HEK293T (cell line): ENCODE results near the gene BMPR1B.

Source experiments
- CTCF ChIA-PET: fragments of 350-600 bp; formaldehyde crosslinking; extraction: SDS; loops from one replicate; lab custom pipeline; 2021; ENCODE audit warnings: antibody characterized with exemption, inconsistent platforms; lab: Yijun Ruan, JAX
- POLR2A ChIA-PET: fragments of 350-600 bp; formaldehyde crosslinking; extraction: SDS; loops from one replicate; lab custom pipeline; 2020; ENCODE audit warnings: antibody characterized with exemption, inconsistent platforms; lab: Yijun Ruan, JAX
- DNase-seq: peaks from one replicate; pipeline ENCODE4 v3.0.0; 2012; ENCODE audit warnings: mixed read lengths; ENCODE audit errors: extremely low spot score
- ARNT ChIP-seq: fragments of 450-650 bp; IDR thresholded peaks from 2 replicates; pipeline ENCODE4 v1.6.1; 2017; ENCODE audit warnings: mild to moderate bottlenecking
- BHLHE40 ChIP-seq: fragments of 450-650 bp; IDR thresholded peaks from 2 replicates; pipeline ENCODE4 v1.6.1; 2016; ENCODE audit warnings: mild to moderate bottlenecking, moderate library complexity, borderline replicate concordance
- CTBP1 ChIP-seq: fragments of 450-650 bp; IDR thresholded peaks from 2 replicates; pipeline ENCODE4 v1.6.1; 2016; ENCODE audit warnings: borderline replicate concordance
- ELF4 ChIP-seq: fragments of 450-650 bp; IDR thresholded peaks from 2 replicates; pipeline ENCODE4 v1.6.1; 2017; ENCODE audit warnings: antibody characterized with exemption
- FOXA1 ChIP-seq: fragments of 450-650 bp; IDR thresholded peaks from 2 replicates; pipeline ENCODE4 v1.6.1; 2016; ENCODE audit warnings: mild to moderate bottlenecking
- FOXK2 ChIP-seq: fragments of 450-650 bp; IDR thresholded peaks from 2 replicates; pipeline ENCODE4 v1.6.1; 2016; ENCODE audit warnings: mild to moderate bottlenecking
- FOXM1 ChIP-seq: fragments of 450-650 bp; IDR thresholded peaks from 2 replicates; pipeline ENCODE4 v1.6.1; 2017; ENCODE audit warnings: mild to moderate bottlenecking, borderline replicate concordance
- HDGF ChIP-seq: fragments of 450-650 bp; IDR thresholded peaks from 2 replicates; pipeline ENCODE4 v1.6.1; 2017; ENCODE audit warnings: antibody characterized with exemption, borderline replicate concordance
- L3MBTL2 ChIP-seq: fragments of 450-650 bp; conservative IDR thresholded peaks from 2 replicates; pipeline ENCODE4 v1.6.1; 2016; ENCODE audit warnings: mild to moderate bottlenecking
- LEF1 ChIP-seq: fragments of 450-650 bp; IDR thresholded peaks from 2 replicates; pipeline ENCODE4 v1.6.1; 2017; ENCODE audit warnings: mild to moderate bottlenecking, borderline replicate concordance
- NFRKB ChIP-seq: fragments of 450-650 bp; IDR thresholded peaks from 2 replicates; pipeline ENCODE4 v1.6.1; 2016; ENCODE audit warnings: mild to moderate bottlenecking, moderate library complexity
- SP1 ChIP-seq: fragments of 450-650 bp; IDR thresholded peaks from 2 replicates; pipeline ENCODE4 v1.6.1; 2017
- SUZ12 ChIP-seq: fragments of 450-650 bp; IDR thresholded peaks from 2 replicates; pipeline ENCODE4 v1.6.1; 2016; ENCODE audit warnings: mild to moderate bottlenecking
- TARDBP ChIP-seq: fragments of 450-650 bp; IDR thresholded peaks from 2 replicates; pipeline ENCODE4 v1.6.1; 2016
- ZNF384 ChIP-seq: fragments of 450-650 bp; IDR thresholded peaks from 2 replicates; pipeline ENCODE4 v1.6.1; 2016
- TF ChIP-seq, protein P1 (sequence below): fragments of 450-650 bp; IDR thresholded peaks from 2 replicates; pipeline ENCODE4 v1.6.1; 2016

The BMPR1B gene

DNA sequence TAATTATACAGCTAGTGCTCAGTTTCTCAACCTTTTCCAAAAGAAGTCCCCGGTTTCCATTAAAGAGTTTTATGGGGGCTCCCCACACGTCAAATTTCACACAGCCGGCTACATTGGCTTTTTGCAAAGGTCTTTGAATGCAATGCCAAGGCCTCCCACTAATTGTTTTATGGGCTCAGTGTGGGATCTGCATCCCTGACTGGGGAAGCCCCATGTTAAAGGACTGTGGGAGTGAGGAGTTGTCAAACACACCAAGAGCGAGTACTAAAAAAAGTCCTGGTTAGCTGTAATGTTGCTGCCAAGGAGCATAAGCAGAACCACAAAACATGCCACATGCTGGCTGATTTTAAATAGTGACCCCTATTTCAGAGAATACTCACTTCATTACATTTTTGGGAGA, 162.6 kb downstream of the BMPR1B start:
- ChIA-PET CTCF (no interaction called here), POLR2A (no interaction called here)
- no peak for DNase-seq
- TF ChIP-seq BHLHE40, result no peak
- TF ChIP-seq SP1, result no peak
- no peak for TF ChIP-seq TARDBP
- TF ChIP-seq ZNF384, result no peak
- no peak for TF ChIP-seq FOXK2
- no peak for TF ChIP-seq CTBP1
- no peak for TF ChIP-seq HDGF

DNA sequence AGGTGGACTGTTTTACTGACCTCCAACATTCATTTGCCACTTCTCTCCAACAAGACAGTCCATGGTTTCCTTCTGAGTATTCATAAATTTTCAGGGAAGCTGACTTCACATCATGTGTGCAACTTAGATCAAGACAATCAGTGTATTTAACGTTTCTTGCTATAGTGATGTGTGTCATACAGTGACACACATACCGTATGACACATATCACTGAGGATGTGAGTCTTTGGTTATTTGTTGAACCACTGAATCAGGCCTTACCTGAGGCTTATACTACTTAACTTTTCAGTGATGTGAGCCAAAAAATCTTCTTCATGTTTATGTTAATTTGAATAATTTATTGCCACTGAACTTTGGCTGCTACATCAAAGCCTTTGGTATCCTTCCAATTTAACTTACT, 166.8 kb downstream of the BMPR1B start:
- TF ChIP-seq, protein P1, sequence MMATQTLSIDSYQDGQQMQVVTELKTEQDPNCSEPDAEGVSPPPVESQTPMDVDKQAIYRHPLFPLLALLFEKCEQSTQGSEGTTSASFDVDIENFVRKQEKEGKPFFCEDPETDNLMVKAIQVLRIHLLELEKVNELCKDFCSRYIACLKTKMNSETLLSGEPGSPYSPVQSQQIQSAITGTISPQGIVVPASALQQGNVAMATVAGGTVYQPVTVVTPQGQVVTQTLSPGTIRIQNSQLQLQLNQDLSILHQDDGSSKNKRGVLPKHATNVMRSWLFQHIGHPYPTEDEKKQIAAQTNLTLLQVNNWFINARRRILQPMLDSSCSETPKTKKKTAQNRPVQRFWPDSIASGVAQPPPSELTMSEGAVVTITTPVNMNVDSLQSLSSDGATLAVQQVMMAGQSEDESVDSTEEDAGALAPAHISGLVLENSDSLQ, result no peak
- TF ChIP-seq ELF4 (no peak), FOXK2 (no peak), SP1 (no peak), ZNF384 (no peak), BHLHE40 (no peak), FOXA1 (no peak), NFRKB (no peak), FOXM1 (no peak), CTBP1 (no peak), HDGF (no peak), LEF1 (no peak), TARDBP (no peak), SUZ12 (no peak)
- DNase-seq, result no peak
- CTCF ChIA-PET, result no interaction called here
- POLR2A ChIA-PET, result no interaction called here

DNA sequence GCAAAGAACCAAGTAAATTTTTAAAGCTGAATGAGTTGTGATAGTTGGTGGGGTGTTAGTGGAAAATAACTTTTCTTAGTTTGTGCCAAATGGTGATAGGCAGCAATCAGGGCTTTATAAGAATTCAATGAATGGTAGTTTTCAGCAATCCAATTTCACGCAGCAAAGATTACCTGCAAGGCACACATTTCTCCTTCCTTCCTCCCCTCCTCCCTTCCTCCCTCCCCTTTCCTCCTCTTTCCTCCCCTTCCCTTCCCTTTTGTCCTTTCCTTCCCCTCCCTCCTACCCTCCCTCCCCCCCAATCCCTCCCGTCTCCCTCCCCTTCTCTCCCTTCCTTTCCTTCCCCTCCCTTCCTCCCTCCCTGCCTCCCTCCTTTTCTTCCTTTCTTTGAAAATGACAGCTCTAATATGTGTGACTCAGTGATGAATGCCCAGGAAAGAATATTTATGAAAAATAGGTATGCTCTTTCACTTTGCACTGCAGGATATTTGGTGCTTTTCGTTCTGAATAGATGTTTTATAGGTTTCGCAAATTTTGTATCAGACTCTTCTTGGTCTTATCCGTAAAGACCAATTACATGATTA, 168.1 kb downstream of the BMPR1B start:
- CTCF ChIA-PET, result interaction anchor here (0.6 kb wide), 1 partner anchor 32 kb away, joined by 4 read pairs; no protein-coding TSS in a partner anchor
- DNase-seq, result no peak
- TF ChIP-seq ARNT (no peak), ZNF384 (no peak), SP1 (no peak), FOXA1 (no peak), HDGF (no peak), ELF4 (no peak), FOXM1 (no peak), FOXK2 (no peak)
- TF ChIP-seq, protein P1, result no peak
- POLR2A ChIA-PET, result no interaction called here

DNA sequence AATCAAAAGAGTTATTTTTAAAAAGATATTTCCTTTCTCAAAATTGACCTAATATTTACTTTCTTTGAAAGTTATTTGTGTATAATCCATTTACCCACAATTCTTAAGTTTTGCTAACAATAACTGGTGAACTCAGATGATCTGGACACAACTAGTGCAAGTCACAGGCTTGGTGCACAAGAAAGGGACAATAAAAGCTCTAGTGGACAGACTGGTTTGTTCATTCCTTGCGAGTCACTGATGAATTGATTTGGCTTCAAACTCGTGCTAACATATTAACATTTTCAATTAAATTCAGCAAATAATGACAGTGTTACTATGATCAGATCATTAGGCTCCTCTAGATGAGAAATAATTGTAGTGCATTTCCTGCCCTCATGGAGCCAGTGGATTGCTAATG, 169.2 kb downstream of the BMPR1B start:
- ChIA-PET CTCF (no interaction called here), POLR2A (no interaction called here)
- TF ChIP-seq SUZ12 (no peak), FOXM1 (no peak)
- no peak for DNase-seq

DNA sequence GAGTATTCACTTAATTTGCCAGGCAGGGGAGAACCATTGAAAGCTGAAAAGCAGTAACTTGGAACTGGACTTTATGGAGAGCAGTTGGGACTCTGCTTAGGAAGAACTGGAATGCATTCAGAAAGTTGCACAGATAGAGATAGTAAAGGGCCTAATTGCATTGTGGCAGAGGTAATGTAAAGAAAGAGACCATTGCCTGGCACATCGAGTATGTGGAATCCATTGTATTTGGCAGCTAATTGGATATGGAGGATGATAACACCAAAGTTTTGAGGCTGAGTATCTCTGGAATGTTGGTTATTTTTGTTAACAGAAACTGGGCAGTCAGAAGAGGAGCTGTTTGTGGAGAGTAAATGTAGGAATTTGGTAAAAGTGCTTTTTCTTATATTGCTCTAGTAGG, 169.9 kb downstream of the BMPR1B start:
- DNase-seq, result no peak
- POLR2A ChIA-PET, result no interaction called here
- TF ChIP-seq FOXK2 (no peak), BHLHE40 (no peak), CTBP1 (no peak), FOXM1 (no peak), NFRKB (no peak), ZNF384 (no peak), LEF1 (no peak), TARDBP (no peak), ELF4 (no peak), ARNT (no peak), HDGF (no peak), FOXA1 (no peak)
- TF ChIP-seq, protein P1, result no peak
- CTCF ChIA-PET, result no interaction called here

DNA sequence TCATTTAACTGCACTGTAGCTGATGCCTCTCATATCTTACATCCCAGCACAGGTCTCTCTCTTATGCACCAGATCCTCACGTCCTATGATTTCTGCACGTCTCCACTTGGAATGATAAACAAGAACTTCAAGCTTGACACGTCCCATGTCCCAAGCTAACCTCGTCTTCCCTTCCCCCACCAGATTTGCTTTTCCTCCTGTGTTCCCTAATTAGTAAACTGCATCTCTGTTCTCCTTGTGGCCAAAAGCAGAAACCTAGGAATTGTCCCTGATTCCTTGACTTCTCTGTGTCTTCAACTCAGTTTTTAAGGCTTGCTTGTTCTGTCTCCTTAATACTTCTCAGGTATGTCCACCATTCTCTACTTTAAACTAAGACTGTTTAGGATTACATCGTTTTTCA, 171.9 kb downstream of the BMPR1B start:
- ChIA-PET CTCF (interaction anchor here (0.6 kb wide), 1 partner anchor 10 kb away, joined by 3 read pairs; no protein-coding TSS in a partner anchor), POLR2A (no interaction called here)
- no peak for DNase-seq
- TF ChIP-seq, protein P1, result no peak
- TF ChIP-seq NFRKB, result no peak
- no peak for TF ChIP-seq HDGF
- TF ChIP-seq FOXK2, result no peak
- TF ChIP-seq ZNF384, result no peak
- no peak for TF ChIP-seq FOXA1
- TF ChIP-seq FOXM1, result no peak
- no peak for TF ChIP-seq SUZ12
- TF ChIP-seq CTBP1, result no peak
- no peak for TF ChIP-seq ARNT
- TF ChIP-seq TARDBP, result no peak
- no peak for TF ChIP-seq L3MBTL2
- no peak for TF ChIP-seq BHLHE40
- no peak for TF ChIP-seq LEF1
- no peak for TF ChIP-seq ELF4
- no peak for TF ChIP-seq SP1
